OCI-LY3 (cell line): ENCODE data around the gene PARD3B.

Experiments used
- CTCF ChIP-seq: fragments of 200-600, 300-600 bp; sonication (generic); IDR thresholded peaks from 2 replicates; pipeline ENCODE4 v1.5.1; 2014; ENCODE audit warnings: antibody characterized with exemption, low read length, low read depth
- EZH2phosphoT487 ChIP-seq: fragments of 200-600 bp; shearing (Covaris generic); IDR thresholded peaks from 2 replicates; pipeline ENCODE4 v1.6.1; 2018; ENCODE audit warnings: antibody characterized with exemption, mixed run types, low read depth

- TF ChIP-seq CTCF (no peak), EZH2phosphoT487 (no peak)
Measured at GRCh38 chr2:205288686-205289085, 743.4 kb downstream of the PARD3B start.
